GM23338 (cell line): ENCODE results near the gene SLC44A1. TPM values are rescaled to one million over a fixed set of nuclear protein-coding genes. Genes with fewer than 3 reads are reported as not detected.

Experiments
- CREB1 ChIP-seq: fragments of 250-450 bp; sonication (Bioruptor Pico); IDR thresholded peaks from 2 replicates; pipeline ENCODE4 v1.5.0; 2020; ENCODE audit warnings: low read depth, mild to moderate bottlenecking, moderate library complexity
- EZH2phosphoT487 ChIP-seq: fragments of 200-600 bp; sonication (generic); IDR thresholded peaks from one replicate; pipeline ENCODE4 v1.8.1; 2018; ENCODE audit warnings: antibody characterized with exemption; ENCODE audit not compliant: unreplicated experiment
- JUNB ChIP-seq: IDR thresholded peaks from one replicate; pipeline ENCODE4 v1.6.1; 2016; ENCODE audit warnings: antibody characterized with exemption; ENCODE audit not compliant: unreplicated experiment
- NANOG ChIP-seq: IDR thresholded peaks from 2 replicates; pipeline ENCODE4 v1.6.1; 2016; ENCODE audit warnings: antibody characterized with exemption, borderline replicate concordance
- POLR2AphosphoS5 ChIP-seq: IDR thresholded peaks from 2 replicates; pipeline ENCODE4 v1.6.1; 2016; ENCODE audit warnings: antibody characterized with exemption, low read depth
- STAT1 ChIP-seq: IDR thresholded peaks from one replicate; pipeline ENCODE4 v1.6.1; 2016; ENCODE audit warnings: antibody characterized with exemption; ENCODE audit not compliant: unreplicated experiment
- polyA plus RNA-seq: library from polyadenylated mRNA; unstranded; fragments of >200 nt; fragmentation: Nextera tagmentation; extraction: Ambion mirVana; gene quantifications from 2 replicates; pipeline ENCODE4 v1.2.1, GENCODE V29; 2016
- total RNA-seq: library from RNA; depleted of rRNA; stranded (reverse); fragments of >200 nt; shearing (Covaris generic); gene quantifications from 2 replicates; pipeline ENCODE4 v1.2.3, GENCODE V29; 2014
- TF ChIP-seq, protein P1 (sequence below): fragments of 250-450 bp; sonication (Bioruptor Pico); IDR thresholded peaks from 2 replicates; pipeline ENCODE4 v1.5.0; 2020; ENCODE audit warnings: mild to moderate bottlenecking, moderate library complexity
- TF ChIP-seq, protein P2 (sequence below): IDR thresholded peaks from 2 replicates; pipeline ENCODE4 v1.6.1; 2016; ENCODE audit warnings: antibody characterized with exemption
- TF ChIP-seq, protein P3 (sequence below), 2 experiments: fragments of 200-600 bp in 1 of 2; sonication (generic) in 1 of 2; conservative IDR thresholded peaks; 2 replicates each; pipeline versions ENCODE4 v1.5.1 to v1.6.1; 2016 to 2017; ENCODE audit warnings: antibody characterized with exemption in 2 of 2, low read depth in 2 of 2, mild to moderate bottlenecking in 2 of 2, moderate library complexity in 1 of 2

The SLC44A1 gene
- total and polyA plus RNA-seq, 2 experiments from 2014 or later = 14.9 to 75.0 TPM

DNA sequence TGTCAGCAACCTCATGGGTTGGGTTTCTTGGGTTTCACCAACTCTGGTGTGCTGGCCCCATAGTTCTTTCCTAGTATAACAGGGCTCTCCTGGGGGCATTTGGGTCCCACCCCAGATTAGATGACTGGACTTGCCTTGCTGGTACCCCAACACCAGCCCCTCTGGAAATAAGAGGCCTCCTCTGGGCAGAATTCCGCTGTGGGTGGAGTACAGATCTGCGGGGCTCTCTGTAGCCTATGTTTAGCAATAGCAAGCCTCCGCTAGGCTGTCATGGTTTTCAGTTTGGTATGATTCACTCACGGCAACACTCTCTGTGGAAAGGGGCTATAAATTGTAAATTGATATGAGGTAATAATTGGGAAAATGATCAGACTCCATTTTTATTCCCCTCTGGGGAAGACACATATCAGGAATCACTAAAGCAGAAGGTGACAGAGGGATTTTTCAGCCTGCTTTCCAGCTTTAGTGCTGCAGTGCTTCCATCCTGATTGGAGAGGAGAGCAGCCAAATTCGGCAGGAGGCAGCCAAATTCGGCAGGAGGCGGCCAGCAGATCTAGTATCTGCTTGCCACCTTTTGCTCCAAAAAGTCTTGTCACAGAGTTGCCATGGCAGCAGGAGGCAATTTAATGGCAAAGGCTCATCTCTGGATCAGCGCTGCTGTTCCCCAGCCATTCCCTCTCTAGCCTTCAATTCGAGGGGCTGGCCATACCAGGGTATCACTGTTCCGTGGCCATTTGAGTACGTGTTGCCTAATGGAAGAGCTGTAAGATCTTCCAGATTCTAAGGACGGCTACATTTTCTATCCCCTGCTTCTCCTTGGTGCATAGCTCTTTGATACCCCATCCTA, 84.6 kb downstream of the SLC44A1 start (continued):
- TF ChIP-seq, protein P1, sequence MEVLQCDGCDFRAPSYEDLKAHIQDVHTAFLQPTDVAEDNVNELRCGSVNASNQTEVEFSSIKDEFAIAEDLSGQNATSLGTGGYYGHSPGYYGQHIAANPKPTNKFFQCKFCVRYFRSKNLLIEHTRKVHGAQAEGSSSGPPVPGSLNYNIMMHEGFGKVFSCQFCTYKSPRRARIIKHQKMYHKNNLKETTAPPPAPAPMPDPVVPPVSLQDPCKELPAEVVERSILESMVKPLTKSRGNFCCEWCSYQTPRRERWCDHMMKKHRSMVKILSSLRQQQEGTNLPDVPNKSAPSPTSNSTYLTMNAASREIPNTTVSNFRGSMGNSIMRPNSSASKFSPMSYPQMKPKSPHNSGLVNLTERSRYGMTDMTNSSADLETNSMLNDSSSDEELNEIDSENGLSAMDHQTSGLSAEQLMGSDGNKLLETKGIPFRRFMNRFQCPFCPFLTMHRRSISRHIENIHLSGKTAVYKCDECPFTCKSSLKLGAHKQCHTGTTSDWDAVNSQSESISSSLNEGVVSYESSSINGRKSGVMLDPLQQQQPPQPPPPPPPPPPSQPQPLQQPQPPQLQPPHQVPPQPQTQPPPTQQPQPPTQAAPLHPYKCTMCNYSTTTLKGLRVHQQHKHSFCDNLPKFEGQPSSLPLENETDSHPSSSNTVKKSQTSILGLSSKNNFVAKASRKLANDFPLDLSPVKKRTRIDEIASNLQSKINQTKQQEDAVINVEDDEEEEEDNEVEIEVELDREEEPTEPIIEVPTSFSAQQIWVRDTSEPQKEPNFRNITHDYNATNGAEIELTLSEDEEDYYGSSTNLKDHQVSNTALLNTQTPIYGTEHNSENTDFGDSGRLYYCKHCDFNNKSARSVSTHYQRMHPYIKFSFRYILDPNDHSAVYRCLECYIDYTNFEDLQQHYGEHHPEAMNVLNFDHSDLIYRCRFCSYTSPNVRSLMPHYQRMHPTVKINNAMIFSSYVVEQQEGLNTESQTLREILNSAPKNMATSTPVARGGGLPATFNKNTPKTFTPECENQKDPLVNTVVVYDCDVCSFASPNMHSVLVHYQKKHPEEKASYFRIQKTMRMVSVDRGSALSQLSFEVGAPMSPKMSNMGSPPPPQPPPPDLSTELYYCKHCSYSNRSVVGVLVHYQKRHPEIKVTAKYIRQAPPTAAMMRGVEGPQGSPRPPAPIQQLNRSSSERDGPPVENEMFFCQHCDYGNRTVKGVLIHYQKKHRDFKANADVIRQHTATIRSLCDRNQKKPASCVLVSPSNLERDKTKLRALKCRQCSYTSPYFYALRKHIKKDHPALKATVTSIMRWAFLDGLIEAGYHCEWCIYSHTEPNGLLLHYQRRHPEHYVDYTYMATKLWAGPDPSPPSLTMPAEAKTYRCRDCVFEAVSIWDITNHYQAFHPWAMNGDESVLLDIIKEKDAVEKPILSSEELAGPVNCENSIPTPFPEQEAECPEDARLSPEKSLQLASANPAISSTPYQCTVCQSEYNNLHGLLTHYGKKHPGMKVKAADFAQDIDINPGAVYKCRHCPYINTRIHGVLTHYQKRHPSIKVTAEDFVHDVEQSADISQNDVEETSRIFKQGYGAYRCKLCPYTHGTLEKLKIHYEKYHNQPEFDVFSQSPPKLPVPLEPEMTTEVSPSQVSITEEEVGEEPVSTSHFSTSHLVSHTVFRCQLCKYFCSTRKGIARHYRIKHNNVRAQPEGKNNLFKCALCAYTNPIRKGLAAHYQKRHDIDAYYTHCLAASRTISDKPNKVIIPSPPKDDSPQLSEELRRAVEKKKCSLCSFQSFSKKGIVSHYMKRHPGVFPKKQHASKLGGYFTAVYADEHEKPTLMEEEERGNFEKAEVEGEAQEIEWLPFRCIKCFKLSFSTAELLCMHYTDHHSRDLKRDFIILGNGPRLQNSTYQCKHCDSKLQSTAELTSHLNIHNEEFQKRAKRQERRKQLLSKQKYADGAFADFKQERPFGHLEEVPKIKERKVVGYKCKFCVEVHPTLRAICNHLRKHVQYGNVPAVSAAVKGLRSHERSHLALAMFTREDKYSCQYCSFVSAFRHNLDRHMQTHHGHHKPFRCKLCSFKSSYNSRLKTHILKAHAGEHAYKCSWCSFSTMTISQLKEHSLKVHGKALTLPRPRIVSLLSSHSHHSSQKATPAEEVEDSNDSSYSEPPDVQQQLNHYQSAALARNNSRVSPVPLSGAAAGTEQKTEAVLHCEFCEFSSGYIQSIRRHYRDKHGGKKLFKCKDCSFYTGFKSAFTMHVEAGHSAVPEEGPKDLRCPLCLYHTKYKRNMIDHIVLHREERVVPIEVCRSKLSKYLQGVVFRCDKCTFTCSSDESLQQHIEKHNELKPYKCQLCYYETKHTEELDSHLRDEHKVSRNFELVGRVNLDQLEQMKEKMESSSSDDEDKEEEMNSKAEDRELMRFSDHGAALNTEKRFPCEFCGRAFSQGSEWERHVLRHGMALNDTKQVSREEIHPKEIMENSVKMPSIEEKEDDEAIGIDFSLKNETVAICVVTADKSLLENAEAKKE (CRISPR knock-in tag) = no peak
- TF ChIP-seq, protein P2, sequence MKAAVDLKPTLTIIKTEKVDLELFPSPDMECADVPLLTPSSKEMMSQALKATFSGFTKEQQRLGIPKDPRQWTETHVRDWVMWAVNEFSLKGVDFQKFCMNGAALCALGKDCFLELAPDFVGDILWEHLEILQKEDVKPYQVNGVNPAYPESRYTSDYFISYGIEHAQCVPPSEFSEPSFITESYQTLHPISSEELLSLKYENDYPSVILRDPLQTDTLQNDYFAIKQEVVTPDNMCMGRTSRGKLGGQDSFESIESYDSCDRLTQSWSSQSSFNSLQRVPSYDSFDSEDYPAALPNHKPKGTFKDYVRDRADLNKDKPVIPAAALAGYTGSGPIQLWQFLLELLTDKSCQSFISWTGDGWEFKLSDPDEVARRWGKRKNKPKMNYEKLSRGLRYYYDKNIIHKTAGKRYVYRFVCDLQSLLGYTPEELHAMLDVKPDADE = no peak
- TF ChIP-seq EZH2phosphoT487 (no peak), NANOG (no peak), JUNB (no peak), POLR2AphosphoS5 (no peak), STAT1 (no peak), CREB1 (CRISPR knock-in tag) (no peak)
- TF ChIP-seq, protein P3, sequence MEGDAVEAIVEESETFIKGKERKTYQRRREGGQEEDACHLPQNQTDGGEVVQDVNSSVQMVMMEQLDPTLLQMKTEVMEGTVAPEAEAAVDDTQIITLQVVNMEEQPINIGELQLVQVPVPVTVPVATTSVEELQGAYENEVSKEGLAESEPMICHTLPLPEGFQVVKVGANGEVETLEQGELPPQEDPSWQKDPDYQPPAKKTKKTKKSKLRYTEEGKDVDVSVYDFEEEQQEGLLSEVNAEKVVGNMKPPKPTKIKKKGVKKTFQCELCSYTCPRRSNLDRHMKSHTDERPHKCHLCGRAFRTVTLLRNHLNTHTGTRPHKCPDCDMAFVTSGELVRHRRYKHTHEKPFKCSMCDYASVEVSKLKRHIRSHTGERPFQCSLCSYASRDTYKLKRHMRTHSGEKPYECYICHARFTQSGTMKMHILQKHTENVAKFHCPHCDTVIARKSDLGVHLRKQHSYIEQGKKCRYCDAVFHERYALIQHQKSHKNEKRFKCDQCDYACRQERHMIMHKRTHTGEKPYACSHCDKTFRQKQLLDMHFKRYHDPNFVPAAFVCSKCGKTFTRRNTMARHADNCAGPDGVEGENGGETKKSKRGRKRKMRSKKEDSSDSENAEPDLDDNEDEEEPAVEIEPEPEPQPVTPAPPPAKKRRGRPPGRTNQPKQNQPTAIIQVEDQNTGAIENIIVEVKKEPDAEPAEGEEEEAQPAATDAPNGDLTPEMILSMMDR (conservative IDR thresholded peaks at IDR 0.05; ENCODE audit: low read depth in 2 of 2) = no peak
